H9 (cell line): Measurements from ENCODE around the gene NFASC. TPM values are rescaled to one million over a fixed set of nuclear protein-coding genes. Genes with fewer than 3 reads are reported as not detected.

ENCODE experiments used
- DNase-seq: peaks from one replicate; pipeline ENCODE4 v3.0.0-alpha.2; 2017
- H2AFZ ChIP-seq: one replicate; pipeline ENCODE4 v1.6.1; 2013; ENCODE audit warnings: mild to moderate bottlenecking, low read length, control low read depth, moderate library complexity
- H2AK5ac ChIP-seq: 2 replicates; pipeline ENCODE4 v1.6.1; 2013; ENCODE audit warnings: low read length, control low read depth, mixed read lengths; ENCODE audit not compliant: insufficient read length
- H2BK120ac ChIP-seq: one replicate; pipeline ENCODE4 v1.6.1; 2013; ENCODE audit warnings: low read depth, mild to moderate bottlenecking, low read length, control low read depth, inconsistent platforms; ENCODE audit not compliant: poor library complexity, severe bottlenecking
- H2BK12ac ChIP-seq: 2 replicates; pipeline ENCODE4 v1.6.1; 2013; ENCODE audit warnings: low read length, control low read depth, mixed read lengths, low read depth; ENCODE audit not compliant: insufficient read length
- H2BK15ac ChIP-seq: 2 replicates; pipeline ENCODE4 v1.6.1; 2013; ENCODE audit warnings: low read depth, low read length, control low read depth
- H2BK20ac ChIP-seq: one replicate; pipeline ENCODE4 v1.6.1; 2013; ENCODE audit warnings: low read depth, mild to moderate bottlenecking, low read length, control low read depth, inconsistent platforms; ENCODE audit not compliant: poor library complexity, severe bottlenecking
- H2BK5ac ChIP-seq: 2 replicates; pipeline ENCODE4 v1.6.1; 2013; ENCODE audit warnings: low read length, control low read depth, mixed read lengths; ENCODE audit not compliant: insufficient read length
- H3K14ac ChIP-seq: 2 replicates; pipeline ENCODE4 v1.6.1; 2013; ENCODE audit warnings: low read length, control low read depth; ENCODE audit not compliant: insufficient read depth
- H3K18ac ChIP-seq: 2 replicates; pipeline ENCODE4 v1.6.1; 2013; ENCODE audit warnings: low read depth, mild to moderate bottlenecking, mixed read lengths, low read length, control low read depth; ENCODE audit not compliant: insufficient read length
- H3K23ac ChIP-seq: 2 replicates; pipeline ENCODE4 v1.6.1; 2013; ENCODE audit warnings: low read length, control low read depth, mixed read lengths, low read depth; ENCODE audit not compliant: insufficient read length
- H3K23me2 ChIP-seq: 2 replicates; pipeline ENCODE4 v1.6.1; 2013; ENCODE audit warnings: low read depth, mild to moderate bottlenecking, mixed read lengths, low read length, control low read depth; ENCODE audit not compliant: insufficient read length, poor library complexity, severe bottlenecking
- H3K27ac ChIP-seq: 2 replicates; pipeline ENCODE4 v1.5.1; 2013; ENCODE audit warnings: low read length, control low read depth, mixed read lengths, low read depth; ENCODE audit not compliant: insufficient read length
- H3K27me3 ChIP-seq: 2 replicates; pipeline ENCODE4 v1.6.1; 2013; ENCODE audit warnings: low read length, control low read depth, inconsistent platforms; ENCODE audit not compliant: insufficient read depth
- H3K4ac ChIP-seq: 2 replicates; pipeline ENCODE4 v1.6.1; 2013; ENCODE audit warnings: low read depth, mild to moderate bottlenecking, control low read depth, inconsistent platforms, low read length, moderate library complexity
- H3K4me1 ChIP-seq: 2 replicates; pipeline ENCODE4 v1.6.1; 2013; ENCODE audit warnings: low read length, control low read depth, inconsistent platforms; ENCODE audit not compliant: insufficient read depth
- H3K4me2 ChIP-seq: 2 replicates; pipeline ENCODE4 v1.6.1; 2013; ENCODE audit warnings: low read length, control low read depth, mixed read lengths; ENCODE audit not compliant: insufficient read length, insufficient read depth
- H3K56ac ChIP-seq: 2 replicates; pipeline ENCODE4 v1.6.1; 2013; ENCODE audit warnings: low read depth, mild to moderate bottlenecking, mixed read lengths, low read length, control low read depth; ENCODE audit not compliant: insufficient read length
- H3K79me1 ChIP-seq: 2 replicates; pipeline ENCODE4 v1.6.1; 2013; ENCODE audit warnings: low read depth, mild to moderate bottlenecking, moderate library complexity, low read length, control low read depth, inconsistent platforms; ENCODE audit not compliant: insufficient read depth, poor library complexity, severe bottlenecking
- H3K79me2 ChIP-seq: 2 replicates; pipeline ENCODE4 v1.6.1; 2013; ENCODE audit warnings: low read length, control low read depth, inconsistent platforms; ENCODE audit not compliant: insufficient read depth
- H3K9ac ChIP-seq: 2 replicates; pipeline ENCODE4 v1.6.1; 2013; ENCODE audit warnings: low read length, control low read depth, mixed read lengths; ENCODE audit not compliant: insufficient read length; ENCODE audit errors: extremely low read depth
- H3K9me3 ChIP-seq: one replicate; pipeline ENCODE4 v1.6.1; 2013; ENCODE audit warnings: low read depth, low read length, inconsistent platforms; ENCODE audit not compliant: control insufficient read depth
- H3T11ph ChIP-seq: one replicate; pipeline ENCODE4 v1.6.1; 2013; ENCODE audit warnings: mild to moderate bottlenecking, low read length, control low read depth, inconsistent platforms
- H4K20me1 ChIP-seq: one replicate; pipeline ENCODE4 v1.6.1; 2013; ENCODE audit not compliant: control insufficient read depth, insufficient read length, insufficient read depth
- H4K5ac ChIP-seq: 2 replicates; pipeline ENCODE4 v1.6.1; 2013; ENCODE audit warnings: low read depth, mild to moderate bottlenecking, mixed read lengths, low read length, control low read depth; ENCODE audit not compliant: insufficient read length
- H4K8ac ChIP-seq: replicated peaks from 2 replicates; pipeline ENCODE4 v1.6.1; 2013; ENCODE audit warnings: low read length, control low read depth, mixed read lengths, low read depth; ENCODE audit not compliant: insufficient read length
- H4K91ac ChIP-seq: 2 replicates; pipeline ENCODE4 v1.6.1; 2013; ENCODE audit warnings: low read depth, mild to moderate bottlenecking, moderate library complexity, mixed read lengths, low read length, control low read depth; ENCODE audit not compliant: insufficient read length
- H3K27ac Mint-ChIP-seq, 3 experiments: 2 replicates in 2 of 3; 3 replicates in 1 of 3; pipeline ENCODE4 v1.8.0; 2020 to 2021; ENCODE audit warnings: mixed read lengths in 3 of 3, mild to moderate bottlenecking in 1 of 3, moderate library complexity in 1 of 3
- H3K27me3 Mint-ChIP-seq: 2 replicates; pipeline ENCODE4 v1.8.0; 2021; ENCODE audit warnings: low read depth, mild to moderate bottlenecking, moderate library complexity, mixed read lengths
- H3K36me3 Mint-ChIP-seq, 3 experiments: 2 replicates in 2 of 3; 3 replicates in 1 of 3; pipeline ENCODE4 v1.8.0; 2020 to 2021; ENCODE audit warnings: low read depth in 3 of 3, mixed read lengths in 3 of 3; ENCODE audit not compliant: insufficient read depth in 1 of 3
- H3K4me1 Mint-ChIP-seq, 2 experiments: 2 replicates each; pipeline ENCODE4 v1.8.0; 2020; ENCODE audit warnings: mixed read lengths in 2 of 2
- H3K4me3 Mint-ChIP-seq, 2 experiments: 2 replicates in 1 of 2; 3 replicates in 1 of 2; pipeline ENCODE4 v1.8.0; 2020 to 2021; ENCODE audit warnings: mild to moderate bottlenecking in 2 of 2, mixed read lengths in 2 of 2, moderate library complexity in 1 of 2
- H3K9me3 Mint-ChIP-seq, 2 experiments: 2 replicates in 1 of 2; 3 replicates in 1 of 2; pipeline ENCODE4 v1.8.0; 2020; ENCODE audit warnings: mild to moderate bottlenecking in 2 of 2, mixed read lengths in 2 of 2, moderate library complexity in 1 of 2
- CTCF ChIP-seq: fragments of 200-600 bp; sonication (generic); conservative IDR thresholded peaks from 3 replicates; pipeline ENCODE4 v1.8.0; 2021; ENCODE audit warnings: antibody characterized with exemption, mild to moderate bottlenecking
- WGBS: extraction: QIAGEN DNeasy Blood & Tissue Kit; methylation state at CpG from one replicate; pipeline ENCODE4 v1.1.7; 2013; ENCODE audit warnings: missing lambda C conversion rate, low lambda C conversion rate, mixed read lengths; ENCODE audit not compliant: insufficient read length; ENCODE audit errors: extremely low coverage; 5-methylcytosine and 5-hydroxymethylcytosine counted together
- total RNA-seq: library from RNA; stranded (reverse); gene quantifications from 2 replicates; pipeline ENCODE4 v1.2.1, GENCODE V29; 2021

The NFASC gene
- total RNA-seq, 1 experiment from 2014 or later, result 5.0 TPM

- no peak overlapping the region for H2AK5ac ChIP-seq
- H3K18ac ChIP-seq, result no peak overlapping the region
- H3K27me3 ChIP-seq, result no peaks in the 10 kb centered on the region; the same call in 1 of the 2 replicates
- H3K23me2 ChIP-seq, result no peaks in the 10 kb centered on the region
- no peak overlapping the region for H3T11ph ChIP-seq
- no peak overlapping the region for H4K5ac ChIP-seq
- no peak overlapping the region for H3K4me2 ChIP-seq
- no peaks in the 10 kb centered on the region for H3K79me2 ChIP-seq
- peak overlapping the region in 1 of 2 experiments; percentile 30; a peak in 1 of 5 replicates for H3K4me3 Mint-ChIP-seq
- H3K9me3 ChIP-seq, result no peaks in the 10 kb centered on the region
- H4K20me1 ChIP-seq, result no peaks in the 10 kb centered on the region
- H2BK120ac ChIP-seq, result no peak overlapping the region
- H3K36me3 Mint-ChIP-seq, result no peaks in the 10 kb centered on the region
- H2BK12ac ChIP-seq, result no peak overlapping the region
- no peak overlapping the region for H3K27ac ChIP-seq
- no peak overlapping the region for H2BK5ac ChIP-seq
- no peak overlapping the region for H2AFZ ChIP-seq
- no peak overlapping the region for H3K9ac ChIP-seq
- H3K79me1 ChIP-seq, result no peaks in the 10 kb centered on the region
- H3K4ac ChIP-seq, result no peak overlapping the region
- H2BK15ac ChIP-seq, result no peak overlapping the region
- no CpG with 5 or more reads among the region's 5 CpGs for WGBS
- peaks cover 21 to 46% of the 10 kb centered on the region in 2 experiments for H3K4me1 Mint-ChIP-seq
- H3K14ac ChIP-seq, result no peak overlapping the region
- no peak for TF ChIP-seq CTCF
- H2BK20ac ChIP-seq, result no peak overlapping the region
- H3K4me1 ChIP-seq, result no peaks in the 10 kb centered on the region; the same call in 1 of the 2 replicates
- H3K27me3 Mint-ChIP-seq, result peaks cover 4% of the 10 kb centered on the region
- H3K23ac ChIP-seq, result no peak overlapping the region
- no peak overlapping the region for H3K56ac ChIP-seq
- H3K27ac Mint-ChIP-seq, result peak overlapping the region in 1 of 3 experiments; percentile 17; a peak in 1 of 7 replicates
- DNase-seq, result peak; percentile 58
- no peak overlapping the region for H4K91ac ChIP-seq
- H3K9me3 Mint-ChIP-seq, result no peaks in the 10 kb centered on the region
- no peak overlapping the region for H4K8ac ChIP-seq
These were observed 36.3 kb upstream of the NFASC start for GRCh38 chr1:204834336-204834735.
